SH-SY5Y (cell line): ENCODE results near the gene CHSY3.

Source experiments
- GATA2 ChIP-seq: IDR thresholded peaks from 2 replicates; pipeline ENCODE4 v1.6.1; 2011; ENCODE audit warnings: mild to moderate bottlenecking, low read depth, low read length
- GATA3 ChIP-seq: IDR thresholded peaks from 2 replicates; pipeline ENCODE4 v1.6.1; 2011; ENCODE audit warnings: low read depth, mild to moderate bottlenecking, low read length, moderate library complexity

DNA sequence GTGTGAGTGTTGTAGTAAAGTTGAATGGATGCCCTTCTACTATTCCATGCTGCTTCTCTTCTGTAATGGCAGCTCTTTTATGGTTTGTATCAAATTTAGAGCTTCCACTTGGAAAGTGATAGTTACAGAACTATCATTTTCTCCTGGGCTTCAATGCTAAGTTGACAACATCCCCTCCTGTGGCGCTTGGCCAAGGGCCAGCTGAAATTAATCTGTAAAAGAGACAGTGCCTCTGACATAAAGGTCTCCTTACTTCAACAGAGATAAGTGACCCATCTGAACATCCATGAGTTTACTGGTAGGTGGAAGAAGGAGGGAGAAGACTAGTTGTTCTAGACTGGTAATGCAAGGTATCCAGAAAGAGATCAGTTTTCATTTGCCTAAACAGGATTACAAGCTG lies 39.7 kb downstream of the CHSY3 start:
- TF ChIP-seq GATA3 (no peak), GATA2 (no peak)
